ENCODE measurements around the gene SLX9.

GRCh38 chr21:44970766-44971671 lies 31.2 kb downstream of the SLX9 start:
- TF ChIP-seq POLR2A (IDR thresholded peaks at IDR 0.05) (no peak), CTCF (IDR thresholded peaks at IDR 0.05) (no peak)

Measured in uterus (tissue), 2 donors.